HepG2 (cell line): Measurements from ENCODE around the gene ARHGAP25. TPM values are rescaled to one million over a fixed set of nuclear protein-coding genes. Genes with fewer than 3 reads are reported as not detected.

Source experiments
- ATAC-seq: fragments of 200-7000 bp; cut with Tn5 transposase; 3 replicates; pipeline ENCODE4 v1.9.1; 2020; ENCODE audit warnings: mild to moderate bottlenecking, moderate library complexity
- BruUV-seq: library from RNA; stranded (reverse); fragments of 400-500 nt; replicated peaks from 2 replicates; lab custom pipeline; 2021; lab: Mats Ljungman, UMichigan
- CTCF ChIA-PET: fragments of 300-600 bp; formaldehyde crosslinking; extraction: SDS; loops from one replicate; lab custom pipeline; 2021; ENCODE audit warnings: low total read pairs, inconsistent platforms, low intra/inter-chr PET ratio; lab: Yijun Ruan, JAX
- POLR2A ChIA-PET: fragments of 350-600 bp; sonication (Branson Sonifier 250); formaldehyde crosslinking; loops from one replicate; lab custom pipeline; 2020; ENCODE audit warnings: antibody characterized with exemption, inconsistent platforms; lab: Yijun Ruan, JAX
- DNase-seq: peaks from one replicate; pipeline ENCODE4 v3.0.0-alpha.2; 2015; ENCODE audit warnings: low spot score
- FAIRE-seq: peaks from 3 replicates; lab custom pipeline; 2011; peaks lifted over from hg19 to GRCh38; lab: Jason Lieb, UNC
- H2AFZ ChIP-seq: one replicate; pipeline ENCODE4 v1.6.1; 2011; ENCODE audit warnings: low read length, inconsistent platforms
- H3K27ac ChIP-seq: fragments of 300-600 bp; 3 replicates; pipeline ENCODE4 v1.8.0; 2011; ENCODE audit warnings: mixed run types, mild to moderate bottlenecking, mixed read lengths, low read length, inconsistent platforms; ENCODE audit not compliant: insufficient read depth; ENCODE audit errors: extremely low read length
- H3K27me3 ChIP-seq, 2 experiments: fragments of 200-600 bp in 1 of 2; 2 replicates in 1 of 2; 3 replicates in 1 of 2; pipeline versions ENCODE4 v1.6.0 to v1.8.0; 2011; ENCODE audit warnings: low read length in 2 of 2, mild to moderate bottlenecking in 2 of 2, moderate library complexity in 2 of 2, inconsistent platforms in 1 of 2; ENCODE audit not compliant: insufficient read depth in 2 of 2, control insufficient read depth in 1 of 2
- H3K36me3 ChIP-seq, 2 experiments: fragments of 200-600 bp in 1 of 2; replicated peaks in 1 of 2; 2 replicates in 1 of 2; 3 replicates in 1 of 2; pipeline versions ENCODE4 v1.5.1 to v1.8.0; 2011; ENCODE audit warnings: low read length in 2 of 2, inconsistent platforms in 1 of 2; ENCODE audit not compliant: insufficient read depth in 2 of 2, control insufficient read depth in 1 of 2
- H3K4me1 ChIP-seq: 2 replicates; pipeline ENCODE4 v1.5.1; 2012; ENCODE audit warnings: low read length, inconsistent platforms; ENCODE audit not compliant: insufficient read depth
- H3K4me2 ChIP-seq: 2 replicates; pipeline ENCODE4 v1.6.0; 2011; ENCODE audit warnings: low read depth, low read length, inconsistent platforms
- H3K4me3 ChIP-seq, 3 experiments: fragments of 200-600 bp in 1 of 3; sonication (generic), shearing (Covaris generic) in 1 of 3; replicated peaks in 1 of 3; 2 replicates each; pipeline ENCODE4 v1.5.1; 2011 to 2016; ENCODE audit warnings: low read length in 3 of 3, inconsistent platforms in 2 of 3, low read depth in 2 of 3, mild to moderate bottlenecking in 2 of 3, control low read depth in 1 of 3, mixed read lengths in 1 of 3; ENCODE audit not compliant: insufficient read depth in 1 of 3
- H3K79me2 ChIP-seq: one replicate; pipeline ENCODE4 v1.6.1; 2011; ENCODE audit warnings: low read length, inconsistent platforms; ENCODE audit not compliant: insufficient read depth
- H3K9ac ChIP-seq: 2 replicates; pipeline ENCODE4 v1.6.0; 2011; ENCODE audit warnings: mild to moderate bottlenecking, low read depth, low read length, inconsistent platforms; ENCODE audit not compliant: insufficient read depth
- H3K9me3 ChIP-seq: 2 replicates; pipeline ENCODE4 v1.5.1; 2012; ENCODE audit warnings: mild to moderate bottlenecking, low read length
- H4K20me1 ChIP-seq: 2 replicates; pipeline ENCODE4 v1.6.0; 2011; ENCODE audit warnings: inconsistent platforms, mild to moderate bottlenecking, low read length, moderate library complexity; ENCODE audit not compliant: insufficient read depth
- ARID3A ChIP-seq: IDR thresholded peaks from 2 replicates; pipeline ENCODE4 v1.6.1; 2012; ENCODE audit warnings: low read depth, low read length, improper control_type of control experiment
- ELF4 ChIP-seq: sonication (generic); formaldehyde crosslinking; IDR thresholded peaks from 2 replicates; pipeline ENCODE4 v1.5.0; 2020; ENCODE audit warnings: missing genetic modification reagents, mild to moderate bottlenecking, moderate library complexity, borderline replicate concordance
- ETS1 ChIP-seq: sonication (generic); formaldehyde crosslinking; IDR thresholded peaks from 2 replicates; pipeline ENCODE4 v1.4.0; 2020; ENCODE audit warnings: missing genetic modification reagents
- MIXL1 ChIP-seq: IDR thresholded peaks from 2 replicates; pipeline ENCODE4 v1.6.1; 2016
- NRL ChIP-seq: sonication (generic); formaldehyde crosslinking; IDR thresholded peaks from 2 replicates; pipeline ENCODE4 v1.5.0; 2020; ENCODE audit warnings: missing genetic modification reagents, mild to moderate bottlenecking, moderate library complexity, borderline replicate concordance
- ZKSCAN1 ChIP-seq: fragments of 150-350 bp; IDR thresholded peaks from 2 replicates; pipeline ENCODE4 v1.6.1; 2014; ENCODE audit warnings: low read length
- ZNF335 ChIP-seq: sonication (generic); formaldehyde crosslinking; IDR thresholded peaks from 2 replicates; pipeline ENCODE4 v1.4.0; 2020; ENCODE audit warnings: missing genetic modification reagents
- ZNF407 ChIP-seq: sonication (generic); formaldehyde crosslinking; IDR thresholded peaks from one replicate; pipeline ENCODE4 v1.5.1; 2020; ENCODE audit warnings: mild to moderate bottlenecking, missing genetic modification reagents; ENCODE audit errors: not compliant biosample characterization
- ZNF639 ChIP-seq: conservative IDR thresholded peaks from 2 replicates; pipeline ENCODE4 v1.6.1; 2018; ENCODE audit warnings: missing genetic modification reagents
- WGBS: methylation state at CpG from one replicate; pipeline ENCODE4 v1.1.6; 2017; ENCODE audit warnings: low lambda C conversion rate; 5-methylcytosine and 5-hydroxymethylcytosine counted together
- in situ Hi-C: cut with HindIII; loops from 2 replicates; pipeline ENCODE4 v1.10.0; 2017; ENCODE audit warnings: low pct_unique_long_range_greater_than_20kb; ENCODE audit not compliant: extremely low pct_ligation_motif_present
- intact Hi-C: fragments of 100-400 bp; cut with micrococcal nuclease; formaldehyde crosslinking; loops from one replicate; pipeline ENCODE4 v1.10.0; 2022; ENCODE audit not compliant: unreplicated experiment
- polyA plus RNA-seq, 8 experiments: library from polyadenylated mRNA; depleted of rRNA in 3 of 8; stranded (reverse) in 7 of 8; unstranded in 1 of 8; fragments of >200 nt; fragmentation: Illumina TruSeq in 4 of 8; extraction: Trizol in 4 of 8; gene quantifications; 2 replicates each; pipeline versions ENCODE4 v1.2.1 to v1.2.3, GENCODE V29; 2011 to 2016; ENCODE audit warnings: low read depth in 4 of 8, missing spikeins in 1 of 8, mixed read lengths in 1 of 8; ENCODE audit not compliant: insufficient read depth in 1 of 8
- total RNA-seq, 5 experiments: library from RNA; depleted of rRNA; stranded (reverse); fragments of >200 nt; fragmentation: Illumina TruSeq; extraction: Trizol; gene quantifications; 2 replicates each; pipeline ENCODE4 v1.2.3, GENCODE V29; 2016; ENCODE audit warnings: low read depth in 1 of 5

The ARHGAP25 gene
- total and polyA plus RNA-seq, 2 of the 13 experiments (the other 11 are each of a cell fraction or from before 2014, with no cell fraction given) = not detected

GRCh38 chr2:68870215-68870614 lies 135.6 kb downstream of the ARHGAP25 start (continued):
- TF ChIP-seq ARID3A = no peak

- Histone ChIP-seq H3K9ac (no peak within 1 kb of the TSS), H3K27me3 (peaks cover 0 to 12% of the 10 kb centered on the region in 2 experiments; a peak in 3 of 5 replicates), H3K4me3 (no peak within 1 kb of the TSS), H2AFZ (no peak within 1 kb of the TSS), H4K20me1 (no peaks in the 10 kb centered on the region), H3K4me1 (no peaks in the 10 kb centered on the region), H3K36me3 (no peaks in the 10 kb centered on the region), H3K4me2 (no peak within 1 kb of the TSS), H3K79me2 (no peaks in the 10 kb centered on the region), H3K9me3 (no peaks in the 10 kb centered on the region), H3K27ac (no peak within 1 kb of the TSS)
- DNase-seq (no peak), FAIRE-seq (no peak), ATAC-seq (no peak)
- ChIA-PET POLR2A (no interaction called here), CTCF (no interaction called here)
- 21% methylated on average over 6 of the region's 6 CpGs for WGBS
- intact Hi-C loops = no loop called here
- in situ Hi-C loops = no loop called here
- no TSS peak for BruUV-seq
- TF ChIP-seq ETS1 (no peak), ZNF407 (CRISPR knock-in tag) (no peak), MIXL1 (no peak), ZNF639 (no peak), NRL (CRISPR knock-in tag) (no peak), ELF4 (CRISPR knock-in tag) (no peak), ZKSCAN1 (no peak), ZNF335 (no peak)
Measured at GRCh38 chr2:68871159-68871764, 136.7 kb downstream of the ARHGAP25 start, which contains the start of gene BMP10. Gene BMP10 (minus strand): TSS chr2:68871397. CDS start chr2:68871358, 39 bp downstream.
